Measurements from ENCODE around the gene GNPDA1. TPM values are rescaled to one million over a fixed set of nuclear protein-coding genes. Genes with fewer than 3 reads are reported as not detected.

Gene GNPDA1
- polyA plus RNA-seq, 1 experiment: 26.3 TPM

- ChIA-PET CTCF (interaction anchor here (1.5 to 11.2 kb wide), 4 partner anchors 18 to 306 kb away, joined by 5 to 165 read pairs (median 6); partner anchors contain the start of gene RNF14), POLR2A (no interaction called here)
- Histone ChIP-seq H3K27me3 (ENCODE audit: control insufficient read depth, insufficient read depth, low read length) (no peaks in the 10 kb centered on the region), H3K27ac (ENCODE audit: low read depth, low read length) (no peak overlapping the region), H3K4me3 (ENCODE audit: low read depth, low read length) (no peak overlapping the region), H3K9me3 (ENCODE audit: control insufficient read depth, insufficient read depth, low read length) (no peaks in the 10 kb centered on the region)
- no peak for TF ChIP-seq CTCF (IDR thresholded peaks at IDR 0.05; ENCODE audit: low read depth, low read length)
- no peak for DNase-seq (ENCODE audit: low read depth, low spot score)
Observed at GRCh38 chr5:141997358-141997960, 15.4 kb downstream of the GNPDA1 start.

DNA sequence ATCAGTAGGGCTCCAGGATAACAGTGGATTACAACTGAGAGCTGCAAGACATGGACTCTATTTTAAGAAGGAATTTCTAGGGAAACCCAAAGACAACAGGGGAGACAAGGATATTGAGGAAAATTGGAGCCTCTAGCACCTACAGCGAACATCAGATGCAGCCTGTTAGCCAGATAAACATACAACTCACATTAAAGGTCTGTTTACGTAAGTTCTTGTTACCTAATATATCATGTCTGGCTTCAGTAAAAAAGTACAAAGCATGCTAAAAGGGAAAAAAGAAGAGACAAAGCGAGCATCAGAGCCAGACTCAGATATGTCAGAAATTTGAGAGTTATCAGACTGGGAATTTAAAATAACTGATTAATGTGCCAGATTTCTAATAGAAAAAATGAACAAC lies 17.2 kb downstream of the GNPDA1 start:
- no peak for DNase-seq (ENCODE audit: low read depth, low spot score)
- Histone ChIP-seq H3K27me3 (ENCODE audit: control insufficient read depth, insufficient read depth, low read length) (no peaks in the 10 kb centered on the region), H3K4me3 (ENCODE audit: low read depth, low read length) (no peak overlapping the region), H3K27ac (ENCODE audit: low read depth, low read length) (no peak overlapping the region), H3K9me3 (ENCODE audit: control insufficient read depth, insufficient read depth, low read length) (no peaks in the 10 kb centered on the region)
- no peak for TF ChIP-seq CTCF (IDR thresholded peaks at IDR 0.05; ENCODE audit: low read depth, low read length)
- ChIA-PET POLR2A (interaction anchor here (0.7 to 1.2 kb wide), 2 partner anchors 17 to 27 kb away, joined by 3 to 4 read pairs; partner anchors contain the start of genes GNPDA1 and RNF14), CTCF (interaction anchor here (0.9 to 11.2 kb wide), 3 partner anchors 17 to 150 kb away, joined by 3 to 165 read pairs (median 5); partner anchors contain the start of genes GNPDA1 and RNF14)

GRCh38 chr5:141994511-141995136 lies 18.2 kb downstream of the GNPDA1 start:
- Histone ChIP-seq H3K27ac (ENCODE audit: low read depth, low read length) (no peak overlapping the region), H3K9me3 (ENCODE audit: control insufficient read depth, insufficient read depth, low read length) (no peaks in the 10 kb centered on the region), H3K4me3 (ENCODE audit: low read depth, low read length) (no peak overlapping the region), H3K27me3 (ENCODE audit: control insufficient read depth, insufficient read depth, low read length) (no peaks in the 10 kb centered on the region)
- no peak for DNase-seq (ENCODE audit: low read depth, low spot score)
- POLR2A ChIA-PET: interaction anchor here (0.7 to 1.2 kb wide), 2 partner anchors 18 to 26 kb away, joined by 3 to 4 read pairs; partner anchors contain the start of genes GNPDA1 and RNF14
- CTCF ChIA-PET: interaction anchor here (1.4 to 11.2 kb wide), 3 partner anchors 18 to 151 kb away, joined by 5 to 165 read pairs (median 5); partner anchors contain the start of gene GNPDA1
- TF ChIP-seq CTCF (IDR thresholded peaks at IDR 0.05; ENCODE audit: low read depth, low read length): no peak

GRCh38 chr5:141992349-141992963 lies 20.4 kb downstream of the GNPDA1 start:
- Histone ChIP-seq H3K27me3 (ENCODE audit: control insufficient read depth, insufficient read depth, low read length) (no peaks in the 10 kb centered on the region), H3K27ac (ENCODE audit: low read depth, low read length) (no peak overlapping the region), H3K4me3 (ENCODE audit: low read depth, low read length) (no peak overlapping the region), H3K9me3 (ENCODE audit: control insufficient read depth, insufficient read depth, low read length) (no peaks in the 10 kb centered on the region)
- CTCF ChIA-PET: interaction anchor here (0.6 to 11.2 kb wide), 8 partner anchors 8 to 277 kb away, joined by 3 to 165 read pairs (median 8); partner anchors contain the start of gene RNF14
- POLR2A ChIA-PET: no interaction called here
- TF ChIP-seq CTCF (IDR thresholded peaks at IDR 0.05; ENCODE audit: low read depth, low read length): peak; percentile 75
- DNase-seq (ENCODE audit: low read depth, low spot score): no peak

All from AG04450 (cell line).